ENCODE measurements around the gene TIMM17B.

The TIMM17B gene

DNA sequence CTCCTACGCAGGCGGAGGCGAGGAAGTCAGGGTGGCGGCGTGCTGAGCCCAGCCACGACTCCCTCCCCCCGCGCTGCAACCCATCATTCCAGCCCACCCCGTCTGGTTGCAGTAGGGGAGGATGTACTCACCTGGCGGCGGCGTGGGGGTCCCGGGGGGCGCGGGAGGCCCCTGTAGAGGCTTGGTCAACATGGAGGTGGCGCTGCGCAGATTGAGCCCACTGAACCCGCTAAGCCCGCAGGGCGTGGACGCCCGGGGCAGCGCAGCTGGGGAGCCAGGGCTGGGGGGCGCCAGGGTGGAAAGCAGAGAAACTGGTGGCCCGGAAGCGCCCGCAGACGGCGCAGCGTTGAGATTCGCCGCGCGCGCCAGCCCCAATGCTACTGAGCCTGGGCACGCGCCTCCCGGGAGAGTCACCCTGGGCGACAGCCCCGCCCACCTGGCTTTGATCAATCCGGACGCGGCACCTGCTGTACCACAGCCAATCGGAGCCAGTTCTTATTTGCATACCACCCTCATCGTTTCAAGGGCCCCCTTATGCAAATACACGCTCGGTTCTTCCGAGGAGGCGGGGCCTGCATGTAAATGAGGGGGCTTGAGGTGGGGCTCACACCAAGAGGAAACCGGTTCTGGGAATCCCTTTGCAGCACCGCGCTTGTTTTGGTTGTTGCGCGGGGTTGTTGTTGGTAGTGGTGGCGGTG lies 21.2 kb upstream of the TIMM17B start, which contains the start of gene PIM2:
TSS of gene PIM2 (minus strand) at position 382 of the 698 bp plus-strand sequence. CDS start at position 192, 190 bp downstream.
- peak; percentile 82 for DNase-seq (ENCODE audit: low spot score)

DNA sequence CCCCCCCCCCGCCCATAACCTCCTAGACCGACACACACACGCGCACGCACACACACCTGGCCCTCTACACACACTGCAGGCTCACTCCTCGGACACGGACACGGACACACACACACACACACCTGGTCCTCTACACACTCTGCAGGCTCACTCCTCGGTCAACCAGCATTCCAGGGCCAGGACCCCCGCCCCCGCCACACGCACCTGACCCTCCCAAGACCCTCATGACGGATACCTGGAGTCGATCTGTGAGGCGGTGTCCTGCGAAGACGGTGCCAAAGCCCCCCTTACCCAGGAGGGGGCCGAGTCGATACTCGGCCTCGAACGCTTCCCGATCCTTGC lies 20.7 kb upstream of the TIMM17B start:
- no peak for DNase-seq (ENCODE audit: low spot score)

DNA sequence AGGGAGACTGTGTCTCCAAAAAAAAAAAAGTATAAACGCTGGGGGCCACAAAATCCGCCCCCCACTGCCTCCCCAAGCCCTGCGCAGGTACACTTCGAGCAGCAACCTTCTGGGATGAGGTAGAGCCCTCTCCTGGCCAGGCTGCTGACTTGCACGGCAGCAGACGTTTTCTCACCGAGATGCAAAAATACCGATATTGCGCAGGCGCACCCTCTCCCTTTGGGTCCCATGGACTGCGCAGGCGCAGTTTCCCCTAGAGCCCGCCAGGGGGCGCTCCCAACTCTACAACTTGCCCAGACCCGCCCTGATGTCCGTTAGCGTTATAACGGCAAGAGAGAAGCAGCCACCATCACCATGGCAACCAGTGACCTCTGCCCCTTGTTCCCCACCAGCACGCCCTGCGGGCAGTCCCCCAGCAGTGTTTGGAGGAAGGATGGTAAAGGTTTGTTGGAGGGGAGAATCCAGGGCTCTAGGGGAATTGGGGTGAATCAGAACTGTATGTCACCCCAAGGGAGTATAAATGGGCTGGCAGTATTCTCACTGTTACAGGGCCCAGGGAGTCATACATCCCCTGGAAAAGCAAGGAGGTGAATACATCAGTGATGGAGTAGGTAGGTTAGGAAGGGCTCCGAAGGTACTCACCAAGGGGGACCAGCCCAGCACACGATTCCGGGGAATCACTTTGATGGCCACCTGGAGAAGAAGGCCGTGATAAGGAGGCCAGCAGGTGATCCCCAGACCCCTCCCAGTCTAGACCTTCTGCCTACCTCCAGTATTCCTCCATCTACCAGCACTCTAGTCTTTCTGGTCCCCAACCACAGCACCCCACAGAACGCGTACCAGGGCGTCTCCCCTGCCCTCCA lies 19.8 kb upstream of the TIMM17B start:
- DNase-seq (ENCODE audit: low spot score) = peak; percentile 91

DNA sequence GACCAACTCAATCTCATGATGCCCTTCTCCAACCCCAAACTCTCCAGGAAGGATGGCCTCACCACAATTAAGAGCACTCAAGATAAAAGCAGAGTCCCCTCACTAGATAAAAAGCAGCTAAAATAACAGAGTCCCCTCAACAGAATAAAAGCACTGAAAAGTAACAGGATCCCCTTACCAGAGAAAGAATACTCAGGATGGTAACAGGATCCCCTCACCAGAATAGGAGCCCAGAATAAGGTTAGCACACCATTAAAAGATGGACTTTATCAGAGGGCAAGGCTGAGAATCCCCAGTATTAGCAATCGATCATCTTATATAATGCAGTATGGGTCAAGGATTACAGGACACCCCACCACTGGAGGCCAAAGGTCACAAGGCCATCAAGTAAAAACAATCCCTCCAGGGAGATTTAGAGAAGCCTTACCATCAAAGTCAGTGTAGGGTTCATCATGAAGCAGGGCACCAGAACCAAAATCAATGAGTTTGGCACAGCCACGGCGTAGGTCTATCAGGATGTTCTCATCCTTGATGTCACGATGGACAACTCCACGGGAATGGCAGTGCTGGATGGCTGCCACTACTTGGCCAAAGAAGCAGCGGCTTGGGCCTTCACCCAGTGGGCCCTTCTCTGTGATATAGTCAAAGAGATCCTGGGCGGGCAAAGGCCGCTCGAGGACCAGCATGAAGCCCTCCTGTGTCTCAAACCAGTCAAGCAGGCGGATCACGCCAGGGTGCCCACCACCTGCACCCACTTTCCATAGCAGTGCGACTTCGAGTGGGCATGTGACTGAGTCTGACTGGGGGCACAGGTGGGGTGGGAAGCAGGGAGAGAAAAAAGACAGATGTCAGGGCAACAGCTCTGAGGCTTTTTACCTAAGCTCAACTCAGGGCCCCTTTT lies 17.3 kb upstream of the TIMM17B start:
- DNase-seq (ENCODE audit: low spot score) = no peak

DNA sequence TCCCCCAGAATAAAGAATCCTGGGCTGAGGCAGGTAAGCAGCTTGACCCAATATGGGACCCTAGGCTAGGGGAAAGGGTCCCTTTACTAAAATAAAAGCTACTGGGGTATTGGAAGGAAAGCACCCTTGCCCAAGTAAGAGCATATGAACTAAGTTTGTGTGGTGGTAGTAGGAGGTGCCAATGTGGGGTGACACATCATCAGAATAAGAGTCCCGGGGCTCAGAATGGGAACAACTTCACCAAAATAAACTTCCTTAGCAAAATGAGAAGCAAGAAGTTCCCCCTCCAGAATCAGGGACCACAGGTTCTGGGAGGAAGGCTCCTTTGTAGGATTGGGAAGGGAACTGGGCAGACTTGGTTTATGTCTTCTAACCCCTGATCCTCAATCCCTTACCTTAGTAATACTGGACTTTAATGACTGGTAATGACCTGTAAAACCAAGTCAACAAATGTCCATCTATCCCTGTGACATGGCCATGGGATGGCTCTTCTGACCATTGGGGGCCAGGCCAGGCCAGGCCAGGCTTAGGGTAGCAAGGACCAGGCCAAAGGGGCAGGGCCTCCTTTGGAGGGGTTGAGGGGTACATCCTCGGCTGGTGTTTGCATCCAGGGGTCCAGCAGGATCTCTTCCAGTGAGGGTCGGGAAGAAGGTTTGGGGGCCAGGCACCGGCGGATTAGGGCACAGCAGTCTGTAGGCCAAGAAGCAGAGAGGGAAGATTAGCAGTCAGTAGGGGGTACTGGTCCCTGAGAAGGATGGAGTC lies 16.2 kb upstream of the TIMM17B start:
- DNase-seq (ENCODE audit: low spot score) = no peak

DNA sequence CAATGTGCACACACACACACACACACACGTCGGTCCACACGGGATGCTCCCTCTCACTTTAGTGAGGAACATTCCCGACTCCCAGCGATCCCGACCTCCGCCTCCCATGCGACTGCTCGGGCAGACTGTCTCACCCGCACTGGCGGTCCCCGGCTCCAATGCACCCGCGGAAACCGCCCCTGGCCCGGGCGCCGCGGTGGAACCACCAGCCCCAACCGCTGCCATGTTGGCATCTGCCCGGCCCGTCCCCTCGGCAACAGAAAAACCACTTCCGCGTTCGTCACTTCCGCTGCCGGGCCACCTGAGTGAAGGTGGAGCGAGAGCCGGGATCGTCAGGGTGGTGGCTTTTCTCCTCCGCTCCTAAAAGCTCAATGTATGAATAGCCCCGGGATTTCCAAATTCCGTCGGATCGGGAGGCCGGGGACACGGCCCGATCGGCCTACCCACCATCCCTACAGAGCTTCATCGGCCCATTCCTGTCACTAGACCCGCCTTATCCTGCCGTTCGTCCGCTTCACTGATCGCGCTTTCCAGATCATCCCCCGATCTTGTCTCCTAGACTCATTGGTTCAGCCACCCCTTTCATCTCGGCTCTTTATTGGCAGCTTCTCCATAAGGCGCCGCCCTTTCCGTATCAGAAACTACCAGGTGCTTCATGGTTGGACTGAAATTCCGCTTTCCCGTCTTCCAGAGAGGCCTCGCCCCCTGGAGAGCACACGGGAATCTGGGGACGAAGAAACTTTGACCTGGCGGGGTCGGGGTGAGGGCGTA lies 14.0 kb upstream of the TIMM17B start, which contains the start of gene SLC35A2:
TSS of gene SLC35A2 (minus strand) at position 235 of the 771 bp plus-strand sequence. CDS start at position 225, 10 bp downstream.
- DNase-seq (ENCODE audit: low spot score) = peak; percentile 66

DNA sequence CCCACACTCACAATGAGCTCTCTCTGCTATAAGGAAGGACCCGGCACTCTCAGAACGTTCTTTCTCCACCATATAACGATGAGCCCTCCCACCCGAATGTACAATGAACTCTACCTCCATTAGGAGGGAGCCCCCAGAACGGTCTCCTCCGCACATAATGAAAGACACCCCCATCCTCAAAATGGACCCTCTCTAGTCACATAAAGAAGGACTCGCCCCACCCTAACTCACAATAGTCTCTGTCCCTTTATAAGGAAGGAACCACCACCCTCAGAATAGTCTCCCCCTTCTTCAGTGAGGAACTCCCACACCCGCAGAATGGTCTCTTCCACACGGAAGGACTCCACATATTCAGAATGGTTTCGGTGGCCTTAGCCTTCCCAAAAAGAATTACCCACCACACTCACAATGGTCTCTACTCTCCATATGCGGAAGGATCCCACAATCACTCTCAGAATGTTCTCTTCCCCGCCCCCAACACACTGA lies 13.4 kb upstream of the TIMM17B start:
- DNase-seq (ENCODE audit: low spot score) = peak; percentile 13

DNA sequence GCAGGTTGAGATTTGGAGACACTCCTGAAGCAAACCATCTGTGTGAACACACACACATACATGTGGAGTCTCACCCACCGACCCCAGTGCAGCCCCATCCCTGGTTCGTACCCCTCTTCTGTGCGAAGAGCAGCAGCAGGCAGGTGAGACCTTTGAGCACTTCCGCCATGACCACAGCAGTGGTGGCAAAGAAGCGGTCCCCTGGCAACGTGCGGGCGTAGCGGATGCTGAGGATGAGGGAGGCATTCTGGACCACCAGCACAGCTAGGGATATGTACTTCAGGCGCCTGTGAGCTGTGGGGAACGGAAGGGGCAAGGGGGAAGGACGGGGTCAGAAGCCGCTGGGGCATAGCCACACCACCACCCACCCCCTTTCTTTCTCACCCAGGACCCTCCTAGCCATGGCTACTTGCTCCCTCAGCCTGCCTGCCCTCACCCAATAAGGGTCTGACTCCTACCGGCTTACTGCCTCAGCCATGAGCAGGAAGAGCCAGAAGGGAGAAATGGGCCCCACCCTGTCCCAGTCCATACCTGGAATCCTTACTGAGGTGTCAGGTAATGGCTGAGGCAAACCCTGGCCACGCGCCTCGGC lies 12.2 kb upstream of the TIMM17B start:
- no peak for DNase-seq (ENCODE audit: low spot score)

DNA sequence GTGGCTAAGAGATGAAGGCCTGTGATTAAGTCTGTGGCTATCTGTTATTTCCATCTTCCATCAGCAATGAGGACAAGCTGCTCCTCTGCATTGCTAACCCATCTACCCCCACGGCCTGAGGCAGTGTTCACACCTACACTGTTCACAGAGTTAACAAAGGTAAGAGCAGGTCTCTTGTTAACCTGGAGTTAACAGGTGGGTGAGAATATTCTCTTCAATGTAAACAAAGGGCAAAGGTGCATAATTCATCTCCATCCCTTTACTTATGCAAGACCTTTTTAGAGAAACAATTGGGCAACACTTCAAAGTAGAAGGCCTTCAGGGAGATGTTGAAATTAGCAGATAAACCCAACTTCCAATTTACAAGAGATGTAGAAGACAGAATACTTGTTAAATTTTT lies 11.0 kb upstream of the TIMM17B start:
- DNase-seq (ENCODE audit: low spot score) = no peak

DNA sequence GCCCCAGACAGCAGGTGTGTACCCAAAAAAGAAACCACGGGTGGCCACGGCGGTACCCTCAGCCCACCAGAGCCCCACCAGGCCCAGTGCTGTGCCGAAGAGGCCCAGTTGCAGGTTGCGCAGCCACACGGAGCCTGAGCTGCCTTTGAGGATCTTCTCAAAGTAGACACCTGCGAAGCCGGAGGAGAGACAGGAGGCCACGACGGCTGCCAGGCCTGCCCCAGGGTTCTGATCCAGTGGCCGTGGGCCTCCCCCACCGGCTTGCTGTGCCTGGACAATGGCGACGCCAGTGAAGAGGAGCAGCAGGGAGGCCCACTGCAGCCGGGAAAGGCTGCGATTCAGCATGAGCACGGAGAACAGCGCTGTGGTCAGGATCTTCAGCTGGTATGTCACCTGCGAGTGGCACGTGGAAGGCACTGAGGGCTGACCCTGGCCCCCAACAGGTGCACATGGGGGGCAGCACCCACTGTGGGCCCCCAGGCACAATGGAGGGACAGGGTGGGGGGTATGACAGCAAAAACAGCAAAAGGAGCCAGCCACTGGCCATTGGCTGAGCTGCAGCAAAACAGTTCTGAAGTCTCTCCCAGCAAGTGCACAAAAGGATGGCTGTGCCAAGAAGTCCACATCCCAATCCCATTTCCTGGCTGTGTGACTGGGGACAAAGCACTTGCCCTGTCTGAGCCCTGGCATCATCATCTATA lies 7.7 kb upstream of the TIMM17B start:
- DNase-seq (ENCODE audit: low spot score) = no peak

DNA sequence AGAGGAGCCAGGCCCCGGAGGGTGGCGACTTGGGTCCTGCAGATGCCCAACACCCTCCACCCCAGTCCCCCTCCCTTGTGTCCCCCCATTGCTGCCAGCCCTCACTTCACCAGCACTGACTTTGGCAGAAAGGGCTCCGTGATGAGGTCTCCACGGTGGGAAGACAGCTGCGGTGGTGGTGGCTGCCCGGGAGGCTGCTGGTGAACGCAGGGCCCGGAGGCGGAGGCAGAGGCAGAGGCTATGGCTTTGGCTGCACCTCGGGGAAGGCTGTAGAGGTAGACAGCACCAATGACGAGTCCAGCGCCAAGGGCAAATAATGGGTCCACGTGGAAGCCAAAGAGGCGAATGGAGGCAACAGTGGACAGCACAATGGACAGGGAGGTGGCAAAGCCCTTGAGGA lies 7.1 kb upstream of the TIMM17B start:
- no peak for DNase-seq (ENCODE audit: low spot score)

DNA sequence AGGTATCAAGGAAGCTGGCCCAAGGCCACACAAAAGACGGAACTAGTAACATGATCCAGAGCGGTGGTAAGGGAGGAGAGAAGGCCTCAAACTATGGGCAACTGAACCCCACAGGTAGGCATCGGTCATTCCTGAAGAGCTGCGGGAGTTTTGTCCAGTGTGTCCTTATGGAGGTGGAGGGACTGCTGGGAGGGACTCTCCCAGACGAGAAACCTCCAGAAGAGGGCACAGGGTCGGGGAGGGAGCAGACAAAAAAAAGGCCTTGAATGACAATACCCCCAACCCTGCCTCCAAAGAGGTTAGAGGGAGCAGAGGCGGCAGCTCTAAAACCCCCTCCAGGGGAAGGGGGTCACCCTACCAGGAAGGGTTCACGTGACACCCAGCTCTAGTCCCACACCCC lies 6.6 kb upstream of the TIMM17B start:
- no peak for DNase-seq (ENCODE audit: low spot score)

DNA sequence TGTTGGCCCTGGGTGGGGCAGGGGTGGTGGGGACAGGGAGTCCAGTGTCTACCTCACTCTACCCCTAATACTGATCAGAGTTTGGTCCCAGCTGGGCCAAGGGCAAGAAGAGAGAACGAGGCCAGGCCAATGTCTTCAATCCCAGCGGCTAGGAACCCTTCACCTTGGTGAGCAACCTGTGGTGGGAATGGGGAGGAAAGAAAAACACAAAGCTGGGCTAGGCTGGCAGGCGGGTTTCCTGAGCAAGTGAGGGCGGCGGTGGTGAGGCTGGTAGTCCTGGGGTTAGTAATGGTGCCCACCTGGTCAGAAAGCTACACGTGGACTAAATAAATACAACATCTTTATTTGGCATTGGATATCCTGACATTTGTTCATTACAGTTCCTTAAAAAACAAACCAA lies 5.7 kb upstream of the TIMM17B start:
- no peak for DNase-seq (ENCODE audit: low spot score)

DNA sequence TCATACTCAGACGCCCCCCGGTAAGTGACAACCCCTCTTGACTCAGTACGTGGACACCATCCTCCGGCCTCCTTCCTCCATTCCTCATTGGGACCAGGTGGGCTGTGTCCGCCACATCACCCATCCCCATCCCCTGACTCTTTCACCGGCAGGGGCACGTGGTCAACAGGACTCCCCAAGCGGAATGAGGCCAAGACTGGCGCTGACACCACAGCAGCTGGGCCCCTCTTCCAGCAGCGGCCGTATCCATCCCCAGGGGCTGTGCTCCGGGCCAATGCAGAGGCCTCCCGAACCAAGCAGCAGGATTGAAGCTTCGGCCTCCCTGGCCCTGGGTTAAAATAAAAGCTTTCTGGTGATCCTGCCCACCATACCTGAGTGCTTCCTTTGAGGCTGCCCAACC lies 5.2 kb upstream of the TIMM17B start:
- no peak for DNase-seq (ENCODE audit: low spot score)

DNA sequence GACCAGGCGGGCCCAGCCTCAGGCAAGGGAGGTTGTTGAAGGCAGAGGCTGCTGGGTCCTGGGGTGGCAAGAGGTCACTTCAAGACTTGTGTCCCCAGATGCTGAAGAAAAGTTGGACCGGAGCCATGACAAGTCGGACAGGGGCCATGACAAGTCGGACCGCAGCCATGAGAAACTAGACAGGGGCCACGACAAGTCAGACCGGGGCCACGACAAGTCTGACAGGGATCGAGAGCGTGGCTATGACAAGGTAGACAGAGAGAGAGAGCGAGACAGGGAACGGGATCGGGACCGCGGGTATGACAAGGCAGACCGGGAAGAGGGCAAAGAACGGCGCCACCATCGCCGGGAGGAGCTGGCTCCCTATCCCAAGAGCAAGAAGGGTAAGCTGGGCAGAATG lies 4.6 kb upstream of the TIMM17B start:
- DNase-seq (ENCODE audit: low spot score) = no peak

DNA sequence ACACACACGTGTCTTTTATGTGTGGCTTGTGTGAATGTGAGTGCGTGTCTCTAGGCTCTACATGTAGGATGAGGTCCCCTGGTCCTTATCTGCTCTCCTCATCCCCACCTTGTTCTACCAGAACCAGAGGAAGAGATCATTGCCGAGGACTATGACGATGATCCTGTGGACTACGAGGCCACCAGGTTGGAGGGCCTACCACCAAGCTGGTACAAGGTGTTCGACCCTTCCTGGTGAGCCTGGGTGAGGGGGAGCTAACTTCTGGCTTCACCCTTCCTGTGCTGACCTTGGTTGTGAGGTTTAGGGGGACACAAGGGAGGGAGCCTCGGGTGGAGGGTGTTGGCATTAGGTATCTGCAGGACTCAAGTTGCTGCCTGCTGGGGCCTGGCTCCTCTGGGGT lies 3.5 kb upstream of the TIMM17B start:
- no peak for DNase-seq (ENCODE audit: low spot score)

DNA sequence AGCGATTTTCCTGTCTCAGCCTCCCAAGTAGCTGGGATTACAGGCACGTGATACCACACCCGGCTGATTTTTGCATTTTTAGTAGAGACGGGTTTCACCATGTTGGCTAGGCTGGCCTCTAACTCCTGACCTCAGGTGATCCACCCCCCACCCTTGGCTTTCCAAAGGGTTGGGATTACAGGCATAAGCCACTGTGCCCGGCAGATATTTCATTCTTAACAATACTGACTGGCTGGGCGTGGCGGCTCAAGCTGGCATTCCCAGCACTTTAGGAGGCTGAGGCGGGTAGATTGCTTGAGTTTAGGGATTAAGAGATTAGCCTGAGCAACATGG lies 1.5 kb upstream of the TIMM17B start:
- DNase-seq (ENCODE audit: low spot score) = no peak

DNA sequence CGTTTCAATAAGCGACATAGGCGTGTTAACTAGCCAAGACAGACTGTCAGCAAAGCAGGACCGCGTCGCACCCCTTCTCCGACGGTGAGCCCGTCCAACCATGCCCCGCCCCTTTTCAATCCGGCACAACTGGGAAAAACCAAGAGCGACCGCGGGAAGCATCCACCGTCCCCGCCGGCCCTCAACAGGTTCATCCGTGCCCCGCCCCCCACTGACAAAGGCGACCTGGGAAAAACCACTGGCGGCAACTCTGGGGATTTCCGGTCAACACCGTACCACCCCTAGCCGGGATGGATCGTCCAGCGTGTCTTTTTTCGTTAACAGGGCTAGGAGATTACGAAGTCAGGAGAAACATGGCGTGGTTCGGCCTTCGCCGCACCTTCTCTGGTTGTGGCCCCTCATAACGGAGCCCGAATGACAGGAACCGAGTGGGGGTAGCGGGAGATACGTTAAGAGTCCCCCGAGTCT lies 377 bp downstream of the TIMM17B start:
- peak; percentile 74 for DNase-seq (ENCODE audit: low spot score)

DNA sequence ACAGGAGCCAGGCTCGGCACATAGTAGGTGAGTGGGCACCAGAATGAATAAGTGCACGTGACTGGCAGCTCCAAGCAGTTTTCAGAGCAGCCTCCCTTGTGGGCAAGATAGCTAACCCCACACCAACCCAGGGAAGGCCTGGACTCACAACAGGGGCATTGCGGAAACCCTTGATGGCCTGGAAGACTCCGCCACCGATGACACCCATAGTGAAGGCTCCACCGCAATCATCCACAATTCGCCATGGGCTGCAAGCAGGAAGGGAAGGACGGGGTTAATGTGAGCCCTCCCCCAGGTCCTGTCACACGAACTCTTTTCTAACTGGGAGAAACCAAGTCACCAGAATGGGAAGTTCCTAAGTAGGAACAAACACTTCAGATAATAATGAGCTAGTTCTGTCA lies 957 bp downstream of the TIMM17B start:
- DNase-seq (ENCODE audit: low spot score) = no peak

DNA sequence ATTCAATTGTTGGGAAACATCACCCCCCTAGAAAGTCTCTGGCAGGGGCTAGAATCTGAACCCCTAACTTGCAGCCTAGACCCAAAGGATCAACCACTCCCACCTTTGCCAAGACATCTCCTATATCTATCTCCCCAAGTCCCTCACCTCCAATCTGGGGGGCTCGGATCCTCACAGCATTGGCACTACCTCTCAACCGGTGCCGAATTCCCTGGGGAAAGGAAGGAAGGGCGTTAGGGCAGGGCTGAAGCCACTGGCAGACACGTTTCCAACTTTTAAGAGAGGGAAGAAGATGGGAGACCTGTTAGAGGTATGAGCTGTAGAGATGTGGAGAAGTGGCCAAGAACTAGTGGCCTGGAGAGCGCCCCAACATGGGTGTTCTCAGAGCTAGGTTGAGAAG lies 2.7 kb downstream of the TIMM17B start:
- DNase-seq (ENCODE audit: low spot score) = no peak
